DMS 273 treated with DMSO at 0.1 percent for 48 hours (cell line): Measurements from ENCODE around the gene RGS12.

ENCODE experiments used
- DNase-seq: peaks from one replicate; lab custom pipeline; 2025; lab: John Stamatoyannopoulos, UW

Gene RGS12

DNA sequence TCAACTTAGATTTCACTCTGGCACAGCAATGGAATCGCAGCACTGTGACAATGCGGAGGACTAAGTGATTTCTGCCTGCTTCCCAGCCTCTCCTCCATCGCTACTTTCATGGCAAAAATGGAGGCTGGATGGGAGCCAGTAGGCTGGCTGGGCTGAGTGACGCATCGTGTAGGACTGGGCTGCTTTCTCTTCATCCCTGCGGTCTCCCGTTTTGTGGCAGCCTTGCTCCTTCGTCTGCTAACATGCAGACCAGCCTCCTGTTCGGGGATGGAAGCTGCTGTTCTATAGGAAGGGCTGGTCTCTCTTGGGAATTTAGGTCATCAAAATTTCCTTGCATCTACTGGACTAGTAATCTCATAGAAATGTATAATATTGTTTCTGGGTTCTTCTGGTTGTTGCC, 15.8 kb upstream of the RGS12 start:
- DNase-seq: no peak

DNA sequence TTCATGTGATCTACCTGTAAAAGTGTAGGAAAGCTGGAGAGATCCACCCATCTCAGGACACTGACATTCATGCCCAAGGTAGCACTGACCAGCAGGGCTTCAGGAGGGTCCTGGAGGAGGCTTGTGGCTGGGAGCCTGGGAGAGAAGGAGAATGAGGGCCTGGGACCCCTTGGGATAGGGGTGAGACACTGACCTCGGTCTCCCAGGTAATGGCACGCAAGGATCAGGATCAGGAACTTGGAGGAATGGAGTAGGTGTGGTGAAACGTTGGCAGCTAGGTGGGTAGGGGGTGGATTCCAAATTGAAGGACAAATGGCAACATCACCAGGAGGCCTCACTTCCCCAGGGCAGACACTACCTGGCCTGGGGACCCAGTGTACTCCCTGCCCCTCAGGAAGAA, 12.4 kb upstream of the RGS12 start:
- no peak for DNase-seq

- no peak for DNase-seq
Observed at GRCh38 chr4:3283483-3283882, 9.3 kb upstream of the RGS12 start.

- DNase-seq: peak; percentile 74
Observed at GRCh38 chr4:3283916-3284315, 8.9 kb upstream of the RGS12 start.

- no peak for DNase-seq
Observed at GRCh38 chr4:3284734-3285557, 7.9 kb upstream of the RGS12 start.

DNA sequence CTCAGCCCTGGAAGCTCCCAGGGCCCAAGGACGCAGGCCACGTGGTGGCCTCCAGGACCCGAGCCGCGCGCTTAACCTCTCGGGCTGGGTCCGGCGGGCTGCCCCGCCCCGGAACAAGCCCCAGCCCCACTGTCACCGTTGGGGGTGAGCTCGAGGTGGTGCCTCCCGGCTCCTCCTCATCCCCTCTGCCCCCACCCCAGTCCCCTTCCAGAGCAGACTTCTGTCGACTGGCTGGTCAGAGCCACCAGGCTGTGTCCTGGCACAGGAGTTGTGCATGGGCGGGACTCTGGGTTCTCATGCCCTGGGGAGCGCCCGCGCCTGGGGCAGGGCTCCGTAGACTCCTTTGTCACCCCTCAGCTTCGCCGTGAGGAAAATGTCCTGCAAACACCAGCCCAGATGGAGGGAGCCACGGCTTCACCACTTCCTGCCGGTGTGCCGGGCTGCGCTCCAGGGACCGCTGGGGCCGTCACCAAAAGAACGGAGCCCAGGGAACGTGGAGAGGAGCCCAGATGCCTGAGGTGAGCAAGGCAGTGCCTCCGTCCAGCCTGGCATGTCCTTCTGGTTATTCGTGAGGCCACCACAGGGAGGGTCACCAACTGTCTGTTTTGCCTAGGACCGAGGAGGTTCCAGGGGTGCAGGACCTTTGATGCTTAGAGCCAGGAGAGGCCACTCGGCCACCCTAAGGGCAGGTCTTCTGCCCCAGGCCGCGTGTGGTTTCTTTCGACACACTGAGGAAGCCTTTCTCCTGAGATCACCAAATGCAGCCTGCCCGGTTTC, 7.1 kb upstream of the RGS12 start:
- no peak for DNase-seq

DNA sequence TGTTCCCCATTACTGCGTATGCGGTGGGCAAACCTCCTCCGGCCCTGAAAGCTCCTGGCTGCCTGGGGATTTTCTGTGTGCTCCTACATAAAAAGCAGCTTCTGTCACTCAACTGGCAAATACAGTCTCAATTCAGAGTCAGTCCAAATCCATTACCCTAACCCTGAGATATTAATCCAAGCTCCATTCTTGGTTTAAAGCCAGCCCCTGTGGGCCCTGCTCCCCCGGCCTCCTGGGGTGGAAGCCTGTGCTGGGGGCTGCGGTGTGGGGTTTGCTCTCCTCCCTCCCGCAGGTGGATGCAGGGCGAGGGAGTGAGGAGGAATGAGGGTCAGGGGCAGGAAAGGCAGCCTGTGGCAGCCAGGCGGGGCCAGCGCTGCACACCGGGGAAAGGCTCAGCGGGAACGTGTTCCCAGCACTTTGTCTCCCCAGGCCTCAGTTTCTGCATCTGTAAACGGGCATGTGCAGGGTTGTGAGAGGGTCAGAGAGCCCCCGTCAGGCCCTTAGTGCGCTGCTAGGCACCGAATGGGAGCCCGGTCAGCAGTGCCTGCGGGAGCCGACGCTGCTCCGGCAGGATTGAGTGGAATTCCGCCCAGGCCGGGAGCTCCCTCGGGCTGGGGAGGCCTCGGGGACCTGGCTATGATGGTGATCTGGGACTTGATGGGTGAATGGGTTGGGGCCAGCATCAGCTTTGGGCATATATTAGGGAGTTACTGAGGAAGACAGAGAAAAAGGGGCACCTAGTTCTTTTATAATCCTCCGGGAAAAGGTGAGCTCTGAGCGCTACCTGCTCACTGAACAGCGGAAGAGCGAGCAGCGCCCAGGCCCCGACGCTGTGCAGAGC, 6.3 kb upstream of the RGS12 start:
- no peak for DNase-seq

GRCh38 chr4:3287271-3287971, 5.4 kb upstream of the RGS12 start:
- DNase-seq: no peak

GRCh38 chr4:3287972-3288570, 4.8 kb upstream of the RGS12 start:
- DNase-seq: no peak

GRCh38 chr4:3288571-3289094, 4.2 kb upstream of the RGS12 start:
- DNase-seq: no peak

- no peak for DNase-seq
Observed at GRCh38 chr4:3290476-3290875, 2.3 kb upstream of the RGS12 start.

DNA sequence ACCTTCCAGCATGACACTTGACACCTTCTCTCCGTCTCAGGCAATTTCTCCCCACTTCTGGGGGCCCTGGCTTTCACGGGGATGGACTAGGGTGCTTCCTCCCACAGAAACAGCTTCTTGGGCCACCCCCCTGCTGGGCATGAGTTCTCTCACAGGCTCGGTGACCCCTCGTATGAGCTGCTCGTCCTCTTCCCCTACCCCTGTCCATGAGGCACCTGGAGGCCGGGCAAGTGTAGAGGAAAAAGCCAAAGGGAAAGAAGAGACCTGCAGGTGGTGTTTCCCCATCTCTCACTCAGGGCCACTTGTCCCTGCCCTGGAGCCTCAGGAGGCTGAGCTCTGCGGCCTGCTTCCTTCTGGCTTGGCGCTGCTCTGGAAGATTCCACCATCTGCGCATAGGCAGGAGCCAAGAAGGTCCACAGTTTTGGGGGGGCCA, 1.9 kb upstream of the RGS12 start:
- DNase-seq: no peak

- no peak for DNase-seq
Observed at GRCh38 chr4:3291411-3291968, 1.3 kb upstream of the RGS12 start.

GRCh38 chr4:3291969-3292570, 751 bp upstream of the RGS12 start:
- DNase-seq: no peak

- DNase-seq: no peak
Observed at GRCh38 chr4:3293401-3294391, 875 bp downstream of the RGS12 start.

DNA sequence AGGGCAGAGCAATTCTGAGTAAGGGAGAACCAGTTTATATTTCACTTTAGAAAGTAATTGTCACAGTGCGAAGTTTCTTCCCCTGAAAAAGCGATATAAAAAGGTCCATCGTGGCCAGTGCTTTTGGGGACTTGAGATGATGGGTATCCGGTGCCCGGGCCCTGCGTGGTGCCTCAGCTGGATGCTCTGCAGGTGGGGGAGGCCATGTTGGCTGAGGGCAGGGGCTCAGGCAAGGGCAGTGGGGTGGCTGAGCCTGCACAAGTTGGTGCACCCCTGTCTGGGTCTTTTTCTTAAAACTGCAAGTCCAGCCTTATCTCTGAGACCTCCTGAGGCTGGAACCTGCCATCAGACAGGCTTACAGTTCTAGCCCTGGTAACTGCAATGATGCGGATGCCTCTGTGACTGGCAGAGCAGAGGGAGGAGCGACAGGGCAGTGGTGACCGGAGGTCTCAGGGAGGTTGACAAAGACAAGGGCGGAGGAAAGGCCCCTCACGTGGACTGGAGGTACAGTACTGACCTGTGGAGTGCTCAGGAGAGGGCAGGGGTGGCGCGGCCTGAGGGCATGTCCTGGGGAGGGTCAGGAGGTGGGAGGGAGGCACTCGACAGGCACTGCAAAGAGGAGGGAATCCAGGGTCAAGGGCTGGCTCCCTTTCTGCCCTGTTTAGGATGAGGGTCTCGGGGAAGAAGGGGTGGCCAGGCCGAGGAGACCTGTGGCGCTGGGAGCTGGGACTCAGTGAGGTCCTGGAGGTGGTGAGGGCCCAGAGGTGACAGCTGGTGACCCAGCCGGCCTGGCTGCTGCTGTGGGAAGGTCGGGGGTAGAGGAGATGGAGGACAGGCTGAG, 1.8 kb downstream of the RGS12 start:
- DNase-seq: no peak

- no peak for DNase-seq
Observed at GRCh38 chr4:3295837-3296624, 3.2 kb downstream of the RGS12 start.
